ENCODE measurements around the gene ZSWIM4. TPM values are rescaled to one million over a fixed set of nuclear protein-coding genes. Genes with fewer than 3 reads are reported as not detected.

The ZSWIM4 gene
- total and polyA plus RNA-seq, 2 of the 13 experiments (the other 11 are each of a cell fraction or from before 2014, with no cell fraction given) = 0.33 to 0.86 TPM

DNA sequence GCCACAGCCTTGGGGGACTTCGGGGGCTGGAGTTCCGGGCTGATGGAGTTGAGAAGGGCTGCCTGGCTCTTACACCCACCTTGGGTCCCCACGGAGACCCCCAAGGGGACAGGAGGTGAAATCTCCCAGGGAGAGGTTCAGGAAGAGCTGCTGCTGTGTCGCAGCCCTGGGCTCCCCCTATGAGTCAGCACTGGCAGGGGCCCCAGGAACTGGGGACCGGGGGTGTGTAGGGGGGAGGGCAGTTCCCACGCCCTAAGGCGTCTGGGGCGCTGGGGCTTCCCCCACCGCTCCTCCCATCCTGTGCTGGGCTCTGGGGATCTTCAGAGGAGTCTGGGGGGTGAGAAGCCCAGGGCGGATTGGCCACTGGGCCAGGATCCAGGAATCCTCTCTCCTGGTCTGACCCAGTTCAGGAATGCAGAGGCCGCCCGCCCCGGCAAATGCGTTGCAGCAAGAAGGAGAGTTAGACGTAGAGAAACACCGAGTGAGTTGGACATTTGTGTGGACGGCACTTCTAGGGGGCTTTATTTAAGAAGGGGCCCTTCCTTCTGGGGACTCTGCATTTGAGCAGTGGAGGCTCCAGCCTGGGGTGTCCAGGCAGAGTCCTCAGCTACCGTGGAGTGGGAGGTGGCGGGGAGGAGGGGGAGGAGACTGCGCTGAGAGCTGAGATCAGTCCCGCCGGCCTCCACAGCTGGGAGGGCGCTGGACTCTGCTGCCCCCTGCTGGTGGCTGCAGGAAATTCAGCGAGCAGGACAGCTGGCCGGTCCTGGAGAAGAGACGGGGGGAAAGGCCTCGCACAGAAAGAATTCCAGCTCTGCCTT, 66.7 kb downstream of the ZSWIM4 start (continued):
- TF ChIP-seq TFE3 (CRISPR knock-in tag; IDR thresholded peaks at IDR 0.05) (no peak), ZNF329 (CRISPR knock-in tag; IDR thresholded peaks at IDR 0.05; ENCODE audit: low read depth) (no peak), REXO4 (CRISPR knock-in tag; IDR thresholded peaks at IDR 0.05; ENCODE audit: borderline replicate concordance) (no peak), ZNF577 (CRISPR knock-in tag; IDR thresholded peaks at IDR 0.05; ENCODE audit: borderline replicate concordance, low read depth) (no peak), PITX1 (CRISPR knock-in tag; IDR thresholded peaks at IDR 0.05) (peak; percentile 30; the same call in 1 of the 2 replicates), BHLHE40 (IDR thresholded peaks at IDR 0.05; ENCODE audit: low read length) (peak; percentile 32; the same call in 1 of the 2 replicates), ZNF235 (CRISPR knock-in tag; IDR thresholded peaks at IDR 0.05; ENCODE audit: borderline replicate concordance) (no peak), ZSCAN25 (CRISPR knock-in tag; IDR thresholded peaks at IDR 0.05) (no peak), ZNF777 (CRISPR knock-in tag; IDR thresholded peaks at IDR 0.05) (peak; percentile 78), RFX1 (IDR thresholded peaks at IDR 0.05) (no peak), FOXA1 (IDR thresholded peaks at IDR 0.05) (no peak), FOXA1 (CRISPR knock-in tag; IDR thresholded peaks at IDR 0.05) (no peak), MNT (IDR thresholded peaks at IDR 0.05) (no peak), ZNF263 (CRISPR knock-in tag; IDR thresholded peaks at IDR 0.05) (peak; percentile 94), ZNF713 (CRISPR knock-in tag; IDR thresholded peaks at IDR 0.05) (0 out of 2 replicates have a peak, but pooled peaks have one; percentile 37), POLR2G (IDR thresholded peaks at IDR 0.05; ENCODE audit: low read depth, low read length) (0 out of 2 replicates have a peak, but pooled peaks have one; percentile 42), GTF3A (CRISPR knock-in tag; conservative IDR thresholded peaks at IDR 0.05) (no peak), HDAC2 (CRISPR knock-in tag; IDR thresholded peaks at IDR 0.05) (peak; percentile 45; the same call in 1 of the 2 replicates), NFE2L1 (CRISPR knock-in tag; IDR thresholded peaks at IDR 0.05; ENCODE audit: borderline replicate concordance) (no peak), NR2F6 (IDR thresholded peaks at IDR 0.05) (no peak), NR2F6 (CRISPR knock-in tag; IDR thresholded peaks at IDR 0.05) (no peak; the same call in 1 of the 2 replicates)
- TF ChIP-seq, protein P1, sequence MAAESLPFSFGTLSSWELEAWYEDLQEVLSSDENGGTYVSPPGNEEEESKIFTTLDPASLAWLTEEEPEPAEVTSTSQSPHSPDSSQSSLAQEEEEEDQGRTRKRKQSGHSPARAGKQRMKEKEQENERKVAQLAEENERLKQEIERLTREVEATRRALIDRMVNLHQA (CRISPR knock-in tag; IDR thresholded peaks at IDR 0.05) = no peak
- TF ChIP-seq, protein P2, sequence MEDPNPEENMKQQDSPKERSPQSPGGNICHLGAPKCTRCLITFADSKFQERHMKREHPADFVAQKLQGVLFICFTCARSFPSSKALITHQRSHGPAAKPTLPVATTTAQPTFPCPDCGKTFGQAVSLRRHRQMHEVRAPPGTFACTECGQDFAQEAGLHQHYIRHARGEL (CRISPR knock-in tag; IDR thresholded peaks at IDR 0.05) = 0 out of 2 replicates have a peak, but pooled peaks have one; percentile 8
- TF ChIP-seq, protein P3, sequence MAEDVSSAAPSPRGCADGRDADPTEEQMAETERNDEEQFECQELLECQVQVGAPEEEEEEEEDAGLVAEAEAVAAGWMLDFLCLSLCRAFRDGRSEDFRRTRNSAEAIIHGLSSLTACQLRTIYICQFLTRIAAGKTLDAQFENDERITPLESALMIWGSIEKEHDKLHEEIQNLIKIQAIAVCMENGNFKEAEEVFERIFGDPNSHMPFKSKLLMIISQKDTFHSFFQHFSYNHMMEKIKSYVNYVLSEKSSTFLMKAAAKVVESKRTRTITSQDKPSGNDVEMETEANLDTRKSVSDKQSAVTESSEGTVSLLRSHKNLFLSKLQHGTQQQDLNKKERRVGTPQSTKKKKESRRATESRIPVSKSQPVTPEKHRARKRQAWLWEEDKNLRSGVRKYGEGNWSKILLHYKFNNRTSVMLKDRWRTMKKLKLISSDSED (CRISPR knock-in tag; IDR thresholded peaks at IDR 0.05) = no peak
